Tibial nerve (tissue), 4 donors: ENCODE measurements around the gene GINS2. TPM values are rescaled to one million over a fixed set of nuclear protein-coding genes. Genes with fewer than 3 reads are reported as not detected.

Source experiments
- DNase-seq, 2 donors: peaks; one replicate each; pipeline ENCODE4 v3.0.0-alpha.2; 2019; ENCODE audit warnings: low spot score in 2 of 2
- H3K27ac ChIP-seq, 4 donors: fragments of 200-600 bp; sonication (generic) in 3 of 4; one replicate each; pipeline ENCODE4 v1.5.1; 2017 to 2019; ENCODE audit warnings: mild to moderate bottlenecking in 1 of 4
- H3K27me3 ChIP-seq, 2 donors: fragments of 200-600 bp; sonication (generic) in 1 of 2; one replicate each; pipeline versions ENCODE4 v1.5.1 to v1.6.0; 2017 to 2019
- H3K36me3 ChIP-seq, 3 donors: fragments of 200-600 bp; sonication (generic); one replicate each; pipeline ENCODE4 v1.5.1; 2018 to 2019
- H3K4me1 ChIP-seq, 4 donors: fragments of 200-600 bp; sonication (generic) in 3 of 4; one replicate each; pipeline ENCODE4 v1.5.1; 2017 to 2019
- H3K4me3 ChIP-seq, 4 donors: fragments of 200-600 bp; sonication (generic) in 3 of 4; one replicate each; pipeline ENCODE4 v1.5.1; 2017 to 2019; ENCODE audit warnings: mild to moderate bottlenecking in 1 of 4, moderate library complexity in 1 of 4
- H3K9me3 ChIP-seq, 4 donors: fragments of 200-600 bp; sonication (generic) in 3 of 4; one replicate each; pipeline ENCODE4 v1.5.1; 2017 to 2019
- EP300 ChIP-seq, 2 donors: sonication (generic); formaldehyde crosslinking; IDR thresholded peaks; one replicate each; pipeline ENCODE4 v1.6.1; 2017; ENCODE audit warnings: antibody characterized with exemption in 2 of 2, mild to moderate bottlenecking in 1 of 2
- POLR2A ChIP-seq, 2 donors: fragments of 450-650 bp; IDR thresholded peaks; one replicate each; pipeline ENCODE4 v1.6.1; 2017; ENCODE audit warnings: antibody characterized with exemption in 2 of 2, mild to moderate bottlenecking in 2 of 2, moderate library complexity in 2 of 2
- WGBS, 2 donors: methylation state at CpG; one replicate each; pipeline ENCODE4 v1.1.5; 2018; 5-methylcytosine and 5-hydroxymethylcytosine counted together
- total RNA-seq, 4 donors: library from RNA; depleted of rRNA; stranded (reverse); fragments of >200 nt; gene quantifications; one replicate each; pipeline ENCODE4 v1.1.0, GENCODE V29; 2016
- TF ChIP-seq, protein P1 (sequence below), 5 experiments: fragments of 200-600 bp in 3 of 5; fragments of 450-650 bp in 2 of 5; sonication (generic) in 3 of 5; IDR thresholded peaks; one replicate each; pipeline ENCODE4 v1.5.1; 2016 to 2019; ENCODE audit warnings: antibody characterized with exemption in 5 of 5, mild to moderate bottlenecking in 3 of 5, moderate library complexity in 2 of 5

The GINS2 gene
- total RNA-seq, 4 donors from 2014 or later: 0.20 to 0.66 TPM; not detected in 2

DNA sequence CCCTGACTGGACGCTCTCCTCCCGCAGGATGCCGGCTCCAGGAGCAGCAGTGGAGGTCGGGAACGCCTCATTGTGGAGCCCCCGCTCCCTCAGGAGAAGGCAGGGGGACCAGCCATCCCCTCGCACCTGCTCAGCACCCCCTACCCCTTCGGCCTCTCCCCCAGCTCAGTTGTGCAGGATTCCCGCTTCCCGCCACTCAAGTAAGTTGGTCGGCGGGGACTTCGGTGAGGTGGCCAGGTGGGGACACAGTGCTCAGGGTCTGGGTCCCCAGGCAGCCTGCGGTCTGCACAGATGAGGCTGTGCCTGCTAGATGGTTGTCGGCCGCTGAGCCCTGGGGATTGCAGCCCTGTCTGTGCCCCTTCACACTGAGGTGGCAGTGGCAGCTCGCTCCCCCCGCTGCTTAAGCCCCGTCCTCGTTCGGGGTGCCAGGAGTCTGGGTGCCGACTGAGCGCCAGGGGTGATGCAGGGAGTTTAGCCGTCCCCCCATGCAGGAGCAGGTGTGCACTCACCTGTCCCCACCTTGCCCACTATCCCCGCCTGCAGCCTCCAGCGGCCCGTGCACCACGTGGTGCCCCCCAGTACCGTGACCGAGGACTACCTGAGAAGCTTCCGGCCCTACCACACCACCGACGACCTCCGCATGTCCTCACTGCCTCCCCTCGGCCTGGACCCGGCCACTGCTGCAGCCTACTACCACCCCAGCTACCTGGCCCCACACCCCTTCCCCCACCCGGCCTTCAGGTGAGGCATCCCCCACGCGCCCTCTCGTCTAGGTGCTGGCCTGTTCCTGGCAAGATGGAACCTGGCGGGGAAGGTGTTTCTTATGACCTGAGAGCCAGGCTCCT is 34.3 kb downstream of the GINS2 start:
- WGBS, 2 donors: 94 to 96% methylated on average over 36 to 41 of the region's 41 CpGs
- H3K9me3 ChIP-seq: no peaks in the 10 kb centered on the region
- DNase-seq: no peak
- TF ChIP-seq, protein P1, sequence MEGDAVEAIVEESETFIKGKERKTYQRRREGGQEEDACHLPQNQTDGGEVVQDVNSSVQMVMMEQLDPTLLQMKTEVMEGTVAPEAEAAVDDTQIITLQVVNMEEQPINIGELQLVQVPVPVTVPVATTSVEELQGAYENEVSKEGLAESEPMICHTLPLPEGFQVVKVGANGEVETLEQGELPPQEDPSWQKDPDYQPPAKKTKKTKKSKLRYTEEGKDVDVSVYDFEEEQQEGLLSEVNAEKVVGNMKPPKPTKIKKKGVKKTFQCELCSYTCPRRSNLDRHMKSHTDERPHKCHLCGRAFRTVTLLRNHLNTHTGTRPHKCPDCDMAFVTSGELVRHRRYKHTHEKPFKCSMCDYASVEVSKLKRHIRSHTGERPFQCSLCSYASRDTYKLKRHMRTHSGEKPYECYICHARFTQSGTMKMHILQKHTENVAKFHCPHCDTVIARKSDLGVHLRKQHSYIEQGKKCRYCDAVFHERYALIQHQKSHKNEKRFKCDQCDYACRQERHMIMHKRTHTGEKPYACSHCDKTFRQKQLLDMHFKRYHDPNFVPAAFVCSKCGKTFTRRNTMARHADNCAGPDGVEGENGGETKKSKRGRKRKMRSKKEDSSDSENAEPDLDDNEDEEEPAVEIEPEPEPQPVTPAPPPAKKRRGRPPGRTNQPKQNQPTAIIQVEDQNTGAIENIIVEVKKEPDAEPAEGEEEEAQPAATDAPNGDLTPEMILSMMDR (IDR thresholded peaks at IDR 0.05): no peak
- TF ChIP-seq POLR2A (IDR thresholded peaks at IDR 0.05): no peak
- TF ChIP-seq EP300 (IDR thresholded peaks at IDR 0.05): no peak
- no peaks in the 10 kb centered on the region for H3K27me3 ChIP-seq
- H3K4me3 ChIP-seq: no peak overlapping the region
- no peak overlapping the region for H3K27ac ChIP-seq
- H3K4me1 ChIP-seq: peaks cover 0 to 40% (median 24%) of the 10 kb centered on the region in 4 donors
- H3K36me3 ChIP-seq: peaks cover 0 to 69% (median 15%) of the 10 kb centered on the region in 3 donors

DNA sequence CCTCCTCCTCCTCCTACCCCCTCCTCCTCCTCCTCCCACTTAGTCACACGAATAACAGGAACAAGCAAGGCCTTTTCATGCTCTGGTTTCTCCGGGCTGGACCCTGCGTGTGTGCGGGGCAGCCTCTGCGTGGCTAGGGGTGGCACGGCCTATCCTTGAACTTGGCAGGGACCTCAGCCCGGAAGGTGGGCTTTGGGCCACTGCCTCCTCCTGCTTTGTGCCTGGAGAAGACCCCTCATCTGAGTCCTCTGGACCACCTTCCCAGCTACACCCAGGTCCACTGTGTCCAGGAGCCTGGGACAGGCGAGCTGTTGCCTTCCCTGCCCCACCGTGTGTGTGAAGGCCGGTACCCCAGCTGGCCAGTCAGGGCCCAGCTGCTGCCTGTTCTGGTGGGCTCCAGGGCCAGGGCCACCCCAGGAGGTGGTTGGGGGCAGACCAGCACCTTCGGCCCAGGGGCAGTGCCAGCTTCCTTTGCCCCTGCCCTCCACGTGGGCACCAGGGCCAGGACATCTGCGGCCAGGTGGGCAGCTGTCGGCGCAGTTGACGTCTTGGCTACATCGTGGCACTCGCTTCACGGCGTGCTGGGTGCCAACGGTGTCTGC is 35.4 kb downstream of the GINS2 start:
- no peak for DNase-seq
- TF ChIP-seq POLR2A (IDR thresholded peaks at IDR 0.05) (no peak), EP300 (IDR thresholded peaks at IDR 0.05) (no peak)
- TF ChIP-seq, protein P1 (IDR thresholded peaks at IDR 0.05): no peak
- Histone ChIP-seq H3K36me3 (peaks cover 0 to 68% (median 12%) of the 10 kb centered on the region in 3 donors), H3K4me3 (no peak overlapping the region), H3K4me1 (peaks cover 0 to 40% (median 24%) of the 10 kb centered on the region in 4 donors), H3K27me3 (no peaks in the 10 kb centered on the region), H3K9me3 (no peaks in the 10 kb centered on the region), H3K27ac (peak overlapping the region; percentile 47 to 84 (median 71))
- WGBS, 2 donors: 81 to 85% methylated on average over 11 to 15 of the region's 21 CpGs

DNA sequence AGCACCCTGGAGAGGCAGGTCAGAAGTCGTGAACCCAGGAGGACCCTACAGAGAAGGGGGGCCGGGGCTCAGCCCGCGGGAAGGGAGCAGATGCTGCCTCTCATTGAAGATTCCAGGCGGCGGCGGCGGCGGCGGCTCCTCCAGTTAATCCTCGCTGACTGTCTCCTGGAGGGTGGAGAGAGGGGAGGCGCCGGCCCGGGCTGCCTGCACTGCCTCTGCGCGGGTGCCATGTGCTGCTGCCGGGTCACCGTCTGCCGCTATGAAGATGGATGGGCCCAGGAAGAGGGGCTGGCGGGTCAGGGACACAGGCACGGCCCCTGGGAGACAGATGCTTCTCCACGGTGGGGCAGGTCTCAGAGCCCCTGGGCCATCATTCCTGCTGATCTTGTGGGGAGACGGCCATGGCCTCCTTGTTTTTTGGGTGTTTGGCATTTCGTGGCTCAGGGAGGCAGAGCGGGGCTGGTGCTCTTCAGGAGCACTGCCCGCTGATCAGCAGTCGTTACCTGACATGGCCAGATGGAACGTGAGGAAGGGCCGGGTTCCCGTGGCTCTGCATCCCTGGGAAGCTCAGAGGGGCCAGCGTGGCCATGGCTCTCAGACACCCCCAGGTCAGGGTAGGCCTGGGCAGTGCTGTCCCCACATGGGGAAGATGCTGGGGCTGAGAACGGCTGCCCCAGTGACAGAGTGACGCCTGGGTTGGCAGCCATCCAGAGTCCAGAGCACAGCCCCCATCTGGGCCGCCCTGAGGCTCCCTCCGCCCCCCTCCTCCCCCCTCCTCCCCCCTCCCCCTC is 36.1 kb downstream of the GINS2 start:
- Histone ChIP-seq H3K9me3 (no peaks in the 10 kb centered on the region), H3K4me1 (peaks cover 0 to 40% (median 24%) of the 10 kb centered on the region in 4 donors), H3K27me3 (no peaks in the 10 kb centered on the region), H3K27ac (peak overlapping the region in 3 of 4 donors; percentile 40 to 88 (median 57)), H3K4me3 (no peak overlapping the region), H3K36me3 (peaks cover 0 to 63% (median 8%) of the 10 kb centered on the region in 3 donors)
- TF ChIP-seq, protein P1 (IDR thresholded peaks at IDR 0.05): no peak
- TF ChIP-seq POLR2A (IDR thresholded peaks at IDR 0.05): no peak
- no peak for TF ChIP-seq EP300 (IDR thresholded peaks at IDR 0.05)
- DNase-seq: peak in 1 of 2 donors; percentile 30
- WGBS, 2 donors: 48 to 59% methylated on average over 14 to 33 of the region's 35 CpGs

DNA sequence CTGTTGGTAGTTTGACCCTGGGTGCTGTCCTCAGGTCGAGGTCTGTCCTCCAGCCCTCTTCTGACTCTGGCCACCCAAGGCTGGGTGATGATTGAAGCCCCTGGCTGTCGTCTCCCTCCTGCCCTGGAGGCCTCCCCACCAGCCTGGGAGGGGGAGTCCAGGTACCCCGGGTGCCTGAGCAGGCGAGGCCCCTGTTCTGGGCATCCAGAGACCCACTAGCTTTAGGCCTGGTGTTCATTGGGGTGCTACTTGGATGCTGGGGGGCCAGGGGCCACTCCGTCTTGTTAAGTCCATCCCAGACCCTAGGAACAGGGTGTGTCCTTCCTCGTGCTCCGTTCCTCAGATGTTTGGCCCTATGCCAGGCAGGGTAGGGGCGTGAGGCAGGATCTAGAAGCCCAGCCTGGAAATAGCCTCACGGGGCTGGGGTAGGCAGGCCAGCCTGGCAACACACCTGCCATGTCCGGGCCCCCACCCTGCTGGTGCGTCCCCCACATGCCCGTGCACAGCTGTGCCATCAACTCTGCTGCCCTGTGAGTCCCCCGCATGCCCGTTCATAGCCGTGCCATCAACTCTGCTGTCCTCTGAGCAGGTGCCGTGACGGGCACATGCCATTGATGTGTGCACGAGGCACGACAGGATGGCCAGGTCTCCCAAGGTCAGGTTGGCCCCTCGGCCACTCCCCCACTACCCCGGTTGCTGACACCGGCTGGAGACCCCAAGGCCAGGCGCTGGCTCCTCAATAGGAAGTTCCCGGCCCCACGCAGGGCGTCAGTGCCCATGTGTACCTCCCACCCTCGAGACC is 36.9 kb downstream of the GINS2 start:
- no peaks in the 10 kb centered on the region for H3K9me3 ChIP-seq
- peaks cover 0 to 55% (median 8%) of the 10 kb centered on the region in 3 donors for H3K36me3 ChIP-seq
- no peak for DNase-seq
- TF ChIP-seq POLR2A (IDR thresholded peaks at IDR 0.05): no peak
- TF ChIP-seq, protein P1 (IDR thresholded peaks at IDR 0.05): no peak
- TF ChIP-seq EP300 (IDR thresholded peaks at IDR 0.05): no peak
- H3K27me3 ChIP-seq: no peaks in the 10 kb centered on the region
- WGBS, 2 donors: 27 to 63% methylated on average over 3 to 23 of the region's 27 CpGs
- H3K27ac ChIP-seq: peak overlapping the region in 3 of 4 donors; percentile 42 to 88 (median 57)
- H3K4me1 ChIP-seq: peaks cover 0 to 40% (median 24%) of the 10 kb centered on the region in 4 donors
- no peak overlapping the region for H3K4me3 ChIP-seq
